ENCODE measurements around the gene PPP2CA.
"Not testable (repeated sequence)": the region's sequence is repeated elsewhere in the genome, so short reads cannot be mapped to it uniquely, and the experiment has no call there.

PPP2CA gene

DNA sequence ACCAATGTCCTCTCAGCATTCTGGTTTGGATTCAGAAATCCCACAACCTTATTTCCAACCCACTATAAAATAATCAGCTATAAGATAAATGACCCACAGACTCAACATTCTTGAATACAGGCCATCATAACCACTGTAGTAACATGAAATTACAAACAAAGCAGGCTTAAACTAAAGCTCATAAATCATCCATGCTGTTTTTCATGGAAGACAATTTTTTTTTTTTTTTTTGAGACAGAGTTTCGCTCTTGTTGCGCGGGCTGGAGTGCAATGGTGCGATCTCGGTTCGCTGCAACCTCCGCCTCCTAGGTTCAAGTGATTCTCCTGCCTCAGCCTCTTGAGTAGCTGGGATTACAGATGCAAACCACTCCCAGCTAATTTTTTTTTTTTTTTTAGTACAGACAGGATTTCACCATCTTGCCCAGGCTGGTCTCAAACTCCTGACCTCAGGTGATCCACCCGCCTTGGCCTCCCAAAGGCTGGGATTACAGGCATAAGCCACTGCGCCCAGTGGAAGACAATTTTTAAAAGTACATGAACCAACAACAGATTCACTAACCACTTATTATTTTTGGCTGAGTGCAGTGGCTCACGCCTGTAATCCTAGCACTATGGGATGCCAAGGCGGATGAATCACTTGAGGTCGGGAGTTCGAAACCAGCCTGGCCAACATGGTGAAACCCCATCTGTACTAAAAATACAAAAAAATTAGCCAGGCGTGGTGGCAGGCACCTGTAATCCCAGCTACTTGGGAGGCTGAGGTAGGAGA, 14.4 kb downstream of the PPP2CA start:
- not testable (repeated sequence) for H3K27ac ChIP-seq (ENCODE audit: low read depth, low read length); H3K9ac ChIP-seq (ENCODE audit: low read length); H3K27me3 ChIP-seq (ENCODE audit: control insufficient read depth in 1 of 2, insufficient read depth in 2 of 2, low read length in 2 of 2); H3K4me3 ChIP-seq (ENCODE audit: low read depth in 1 of 2, low read length in 2 of 2); H3K9me3 ChIP-seq (ENCODE audit: low read length); H3K36me3 ChIP-seq (ENCODE audit: insufficient read depth, low read length)
- peaks cover 23% of the 10 kb centered on the region for H3K4me1 ChIP-seq (ENCODE audit: insufficient read depth, low read length)

DNA sequence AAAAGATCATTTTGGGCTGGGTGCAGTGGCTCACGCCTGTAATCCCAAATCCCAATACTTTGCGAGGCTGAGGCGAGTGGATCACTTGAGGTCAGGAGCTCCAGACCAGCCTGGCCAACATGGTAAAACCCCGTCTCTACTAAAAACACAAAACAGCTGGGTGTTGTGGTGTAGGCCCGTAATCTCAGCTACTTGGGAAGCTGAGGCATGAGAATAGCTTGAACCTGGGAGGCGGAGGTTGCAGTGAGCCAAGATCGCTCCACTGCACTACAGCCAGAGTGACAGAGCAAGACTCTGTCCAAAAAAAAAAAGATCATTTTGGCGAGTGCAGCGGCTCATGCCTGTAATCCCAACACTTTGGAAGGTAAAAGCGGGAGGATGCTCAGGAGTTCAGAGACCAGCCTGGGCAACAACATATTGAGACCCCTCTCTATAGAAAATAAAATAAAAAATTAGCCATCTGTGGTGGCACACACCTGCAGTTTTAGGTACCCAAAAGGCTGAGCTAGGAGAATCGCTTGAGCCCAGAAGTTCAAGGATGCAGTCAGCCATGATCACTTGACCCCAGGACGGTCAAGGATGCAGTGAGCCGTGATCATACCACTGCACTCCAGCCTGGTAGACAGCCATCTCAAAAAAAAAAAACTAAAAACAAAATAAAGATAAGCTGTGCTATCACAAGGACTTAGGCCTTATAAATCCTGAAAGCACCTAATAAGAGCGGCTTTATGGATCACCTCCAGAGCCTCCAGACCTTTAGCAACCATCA, 16.2 kb downstream of the PPP2CA start:
- Histone ChIP-seq H3K9ac (ENCODE audit: low read length) (no peak overlapping the region), H3K27ac (ENCODE audit: low read depth, low read length) (no peak overlapping the region), H3K9me3 (ENCODE audit: low read length) (no peaks in the 10 kb centered on the region), H3K27me3 (ENCODE audit: control insufficient read depth in 1 of 2, insufficient read depth in 2 of 2, low read length in 2 of 2) (no peaks in the 10 kb centered on the region), H3K4me1 (ENCODE audit: insufficient read depth, low read length) (peaks cover 23% of the 10 kb centered on the region), H3K4me3 (ENCODE audit: low read depth in 1 of 2, low read length in 2 of 2) (no peak overlapping the region), H3K36me3 (ENCODE audit: insufficient read depth, low read length) (peaks cover 5% of the 10 kb centered on the region)

DNA sequence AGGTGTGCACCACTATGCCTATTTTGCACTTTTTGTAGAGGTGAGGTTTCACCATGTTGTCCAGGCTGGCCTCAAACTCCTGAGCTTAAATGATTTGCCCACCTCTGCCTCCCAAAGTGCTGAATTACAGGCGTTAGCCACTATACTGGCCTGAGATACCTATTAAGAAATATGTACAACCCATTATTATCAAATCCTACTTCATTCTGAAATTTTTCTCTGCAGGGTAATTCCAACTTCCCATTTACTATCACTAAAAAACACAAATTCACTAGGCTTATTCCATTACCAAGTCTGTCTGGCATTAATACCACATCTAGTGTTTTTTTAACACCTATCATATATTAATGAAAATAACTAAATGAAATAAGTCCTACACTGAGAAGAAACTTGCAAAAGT, 18.2 kb downstream of the PPP2CA start:
- Histone ChIP-seq H3K27me3 (ENCODE audit: control insufficient read depth in 1 of 2, insufficient read depth in 2 of 2, low read length in 2 of 2) (no peaks in the 10 kb centered on the region), H3K27ac (ENCODE audit: low read depth, low read length) (no peak overlapping the region), H3K4me1 (ENCODE audit: insufficient read depth, low read length) (peaks cover 23% of the 10 kb centered on the region), H3K4me3 (ENCODE audit: low read depth in 1 of 2, low read length in 2 of 2) (no peak overlapping the region), H3K36me3 (ENCODE audit: insufficient read depth, low read length) (peaks cover 20% of the 10 kb centered on the region), H3K9ac (ENCODE audit: low read length) (no peak overlapping the region), H3K9me3 (ENCODE audit: low read length) (no peaks in the 10 kb centered on the region)

DNA sequence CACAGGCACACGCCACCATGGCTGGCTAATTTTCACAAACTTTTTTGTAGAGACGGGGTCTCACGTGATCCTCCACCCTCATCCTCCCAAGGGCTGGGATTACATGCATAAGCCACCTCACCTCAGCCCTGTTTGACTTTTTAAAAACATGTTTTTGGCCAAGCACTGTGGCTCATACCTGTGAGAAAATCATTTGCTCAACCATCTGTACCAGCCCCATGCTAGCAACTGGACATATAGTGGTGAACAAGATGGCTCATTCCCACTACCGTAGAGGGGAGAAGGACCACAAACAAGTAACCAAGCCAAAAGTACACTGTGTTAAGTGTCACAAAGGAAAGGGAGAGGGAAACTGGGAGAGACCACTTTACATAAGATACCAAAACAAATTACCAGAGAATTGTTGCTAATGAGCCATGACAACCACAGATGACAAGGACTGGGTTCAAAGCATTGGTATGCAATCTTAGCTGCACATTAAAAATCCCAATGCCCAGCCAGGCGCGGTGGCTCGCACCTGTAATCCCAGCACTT, 19.2 kb downstream of the PPP2CA start:
- H3K27me3 ChIP-seq (ENCODE audit: control insufficient read depth in 1 of 2, insufficient read depth in 2 of 2, low read length in 2 of 2), result no peaks in the 10 kb centered on the region
- H3K4me1 ChIP-seq (ENCODE audit: insufficient read depth, low read length), result peaks cover 23% of the 10 kb centered on the region
- H3K9ac ChIP-seq (ENCODE audit: low read length), result no peak overlapping the region
- H3K4me3 ChIP-seq (ENCODE audit: low read depth in 1 of 2, low read length in 2 of 2), result no peak overlapping the region
- H3K36me3 ChIP-seq (ENCODE audit: insufficient read depth, low read length), result peaks cover 25% of the 10 kb centered on the region
- no peaks in the 10 kb centered on the region for H3K9me3 ChIP-seq (ENCODE audit: low read length)
- no peak overlapping the region for H3K27ac ChIP-seq (ENCODE audit: low read depth, low read length)

DNA sequence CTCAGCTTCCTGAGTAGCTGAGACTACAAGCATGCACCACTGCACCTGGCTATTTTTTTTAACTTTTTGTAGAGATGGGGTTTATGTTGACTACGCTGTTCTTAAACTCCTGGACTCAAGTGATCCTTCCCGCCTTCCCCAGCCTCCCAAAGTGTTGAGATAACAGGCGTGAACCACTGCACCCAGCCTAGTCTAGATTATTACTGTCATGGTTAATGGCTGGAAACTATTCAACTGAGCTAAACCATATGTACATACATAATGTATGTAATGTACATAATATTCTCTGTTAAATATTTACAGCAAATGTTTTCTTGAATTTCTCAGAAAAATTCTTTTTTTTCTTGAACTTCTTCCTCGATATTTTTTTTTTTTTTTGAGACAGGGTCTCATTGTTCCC, 21.3 kb downstream of the PPP2CA start:
- Histone ChIP-seq H3K4me3 (ENCODE audit: low read depth in 1 of 2, low read length in 2 of 2) (no peak overlapping the region), H3K9ac (ENCODE audit: low read length) (no peak overlapping the region), H3K9me3 (ENCODE audit: low read length) (no peaks in the 10 kb centered on the region), H3K27ac (ENCODE audit: low read depth, low read length) (no peak overlapping the region), H3K36me3 (ENCODE audit: insufficient read depth, low read length) (peaks cover 46% of the 10 kb centered on the region), H3K4me1 (ENCODE audit: insufficient read depth, low read length) (peaks cover 19% of the 10 kb centered on the region), H3K27me3 (ENCODE audit: control insufficient read depth in 1 of 2, insufficient read depth in 2 of 2, low read length in 2 of 2) (no peaks in the 10 kb centered on the region)

- Histone ChIP-seq H3K9ac (ENCODE audit: low read length) (no peak overlapping the region), H3K4me1 (ENCODE audit: insufficient read depth, low read length) (peaks cover 9% of the 10 kb centered on the region), H3K9me3 (ENCODE audit: low read length) (no peaks in the 10 kb centered on the region), H3K27ac (ENCODE audit: low read depth, low read length) (no peak overlapping the region), H3K36me3 (ENCODE audit: insufficient read depth, low read length) (peaks cover 56% of the 10 kb centered on the region), H3K4me3 (ENCODE audit: low read depth in 1 of 2, low read length in 2 of 2) (no peak overlapping the region), H3K27me3 (ENCODE audit: control insufficient read depth in 1 of 2, insufficient read depth in 2 of 2, low read length in 2 of 2) (no peaks in the 10 kb centered on the region)
Observed at GRCh38 chr5:134203630-134204029, 22.2 kb downstream of the PPP2CA start.

DNA sequence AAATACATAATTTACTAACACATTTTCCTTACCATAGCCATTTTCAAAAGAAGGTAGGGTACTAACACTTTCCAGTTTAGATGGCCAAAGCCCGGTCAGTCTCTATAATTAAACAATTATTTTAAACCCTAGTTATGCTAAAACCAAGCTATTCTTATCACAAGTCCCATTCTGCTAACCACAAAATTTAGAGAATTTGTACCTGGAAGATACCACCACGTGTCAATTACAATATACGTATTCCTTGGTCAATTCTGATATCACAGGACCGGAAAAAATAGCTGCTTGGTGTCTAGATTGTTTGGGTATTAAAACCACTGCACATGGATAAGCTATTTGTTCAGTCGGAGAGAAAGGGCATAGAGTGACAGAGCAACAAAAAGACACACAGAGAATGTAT, 30.2 kb downstream of the PPP2CA start:
- Histone ChIP-seq H3K27ac (ENCODE audit: low read depth, low read length) (no peak overlapping the region), H3K27me3 (ENCODE audit: control insufficient read depth in 1 of 2, insufficient read depth in 2 of 2, low read length in 2 of 2) (no peaks in the 10 kb centered on the region), H3K9me3 (ENCODE audit: low read length) (no peaks in the 10 kb centered on the region), H3K36me3 (ENCODE audit: insufficient read depth, low read length) (peaks cover 35% of the 10 kb centered on the region), H3K4me3 (ENCODE audit: low read depth in 1 of 2, low read length in 2 of 2) (no peak overlapping the region), H3K4me1 (ENCODE audit: insufficient read depth, low read length) (no peaks in the 10 kb centered on the region), H3K9ac (ENCODE audit: low read length) (no peak overlapping the region)

DNA sequence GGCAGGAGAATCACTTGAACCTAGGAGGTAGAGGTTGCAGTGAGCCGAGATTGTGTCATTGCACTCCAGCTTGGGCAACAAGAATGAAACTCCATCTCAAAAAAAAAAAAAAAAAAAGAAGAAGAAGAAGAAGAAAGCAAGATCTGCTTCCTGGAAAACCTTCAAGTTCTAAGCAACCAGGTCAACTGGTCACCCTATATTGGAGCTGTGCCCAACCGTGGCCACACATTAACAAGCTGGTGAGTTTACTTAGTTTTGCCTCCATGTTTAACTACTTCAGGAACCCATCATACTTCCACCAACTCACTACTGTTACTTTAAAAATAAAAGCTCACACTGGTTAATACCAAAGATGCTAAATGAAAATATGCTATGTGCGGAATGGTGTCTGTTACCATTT, 36.8 kb downstream of the PPP2CA start:
- Histone ChIP-seq H3K4me3 (ENCODE audit: low read depth in 1 of 2, low read length in 2 of 2) (no peak overlapping the region), H3K9me3 (ENCODE audit: low read length) (no peaks in the 10 kb centered on the region), H3K9ac (ENCODE audit: low read length) (no peak overlapping the region), H3K27ac (ENCODE audit: low read depth, low read length) (no peak overlapping the region), H3K4me1 (ENCODE audit: insufficient read depth, low read length) (no peaks in the 10 kb centered on the region), H3K27me3 (ENCODE audit: control insufficient read depth in 1 of 2, insufficient read depth in 2 of 2, low read length in 2 of 2) (no peaks in the 10 kb centered on the region), H3K36me3 (ENCODE audit: insufficient read depth, low read length) (no peaks in the 10 kb centered on the region)

GRCh38 chr5:134188092-134188491, 37.8 kb downstream of the PPP2CA start:
- no peaks in the 10 kb centered on the region for H3K27me3 ChIP-seq (ENCODE audit: control insufficient read depth in 1 of 2, insufficient read depth in 2 of 2, low read length in 2 of 2)
- no peak overlapping the region for H3K9ac ChIP-seq (ENCODE audit: low read length)
- no peak overlapping the region for H3K4me3 ChIP-seq (ENCODE audit: low read depth in 1 of 2, low read length in 2 of 2)
- no peaks in the 10 kb centered on the region for H3K9me3 ChIP-seq (ENCODE audit: low read length)
- no peaks in the 10 kb centered on the region for H3K36me3 ChIP-seq (ENCODE audit: insufficient read depth, low read length)
- H3K27ac ChIP-seq (ENCODE audit: low read depth, low read length), result no peak overlapping the region
- H3K4me1 ChIP-seq (ENCODE audit: insufficient read depth, low read length), result no peaks in the 10 kb centered on the region

- H3K27ac ChIP-seq (ENCODE audit: low read depth, low read length), result no peak overlapping the region
- no peak overlapping the region for H3K4me3 ChIP-seq (ENCODE audit: low read depth in 1 of 2, low read length in 2 of 2)
- no peak overlapping the region for H3K9ac ChIP-seq (ENCODE audit: low read length)
- no peaks in the 10 kb centered on the region for H3K36me3 ChIP-seq (ENCODE audit: insufficient read depth, low read length)
- no peaks in the 10 kb centered on the region for H3K27me3 ChIP-seq (ENCODE audit: control insufficient read depth in 1 of 2, insufficient read depth in 2 of 2, low read length in 2 of 2)
- H3K4me1 ChIP-seq (ENCODE audit: insufficient read depth, low read length), result no peaks in the 10 kb centered on the region
- H3K9me3 ChIP-seq (ENCODE audit: low read length), result no peaks in the 10 kb centered on the region
Observed at GRCh38 chr5:134184155-134185135, 41.4 kb downstream of the PPP2CA start.

GRCh38 chr5:134183481-134183880, 42.4 kb downstream of the PPP2CA start:
- no peak overlapping the region for H3K27ac ChIP-seq (ENCODE audit: low read depth, low read length)
- no peaks in the 10 kb centered on the region for H3K36me3 ChIP-seq (ENCODE audit: insufficient read depth, low read length)
- no peaks in the 10 kb centered on the region for H3K27me3 ChIP-seq (ENCODE audit: control insufficient read depth in 1 of 2, insufficient read depth in 2 of 2, low read length in 2 of 2)
- no peaks in the 10 kb centered on the region for H3K4me1 ChIP-seq (ENCODE audit: insufficient read depth, low read length)
- H3K9me3 ChIP-seq (ENCODE audit: low read length), result no peaks in the 10 kb centered on the region
- H3K9ac ChIP-seq (ENCODE audit: low read length), result no peak overlapping the region
- no peak overlapping the region for H3K4me3 ChIP-seq (ENCODE audit: low read depth in 1 of 2, low read length in 2 of 2)

All from muscle layer of colon (tissue), 2 donors.